Measurements from ENCODE around the gene KIDINS220.

Gene KIDINS220

GRCh38 chr2:8684540-8684877 lies 152.9 kb downstream of the KIDINS220 start:
- TF ChIP-seq CTCF (IDR thresholded peaks at IDR 0.05; ENCODE audit: insufficient read depth, low read depth, low read length, missing control alignments): no peak
- H3K4me3 ChIP-seq (ENCODE audit: low read depth, low read length): peak overlapping the region; percentile 63
- DNase-seq (ENCODE audit: low read depth): peak; percentile 62

GRCh38 chr2:8682719-8683667 lies 154.4 kb downstream of the KIDINS220 start:
- peak overlapping the region; percentile 63 for H3K4me3 ChIP-seq (ENCODE audit: low read depth, low read length)
- DNase-seq (ENCODE audit: low read depth): peak; percentile 51
- TF ChIP-seq CTCF (IDR thresholded peaks at IDR 0.05; ENCODE audit: insufficient read depth, low read depth, low read length, missing control alignments): no peak

GRCh38 chr2:8681786-8682692 lies 155.4 kb downstream of the KIDINS220 start, which contains the start of gene ID2:
Gene ID2 (plus strand): TSS chr2:8682056. CDS start chr2:8682166, 110 bp downstream.
- peak; percentile 99 for DNase-seq (ENCODE audit: low read depth)
- TF ChIP-seq CTCF (IDR thresholded peaks at IDR 0.05; ENCODE audit: insufficient read depth, low read depth, low read length, missing control alignments): no peak

GRCh38 chr2:8680822-8681760 lies 156.3 kb downstream of the KIDINS220 start:
- DNase-seq (ENCODE audit: low read depth): peak; percentile 81
- peak overlapping the region; percentile 71 for H3K4me3 ChIP-seq (ENCODE audit: low read depth, low read length)
- no peak for TF ChIP-seq CTCF (IDR thresholded peaks at IDR 0.05; ENCODE audit: insufficient read depth, low read depth, low read length, missing control alignments)

More at GRCh38 chr2:8681786-8682692, 155.4 kb downstream of the KIDINS220 start, which contains the start of gene ID2:
- peak within 1 kb of the TSS; percentile 71 for H3K4me3 ChIP-seq (ENCODE audit: low read depth, low read length)

GRCh38 chr2:8679827-8680731 lies 157.3 kb downstream of the KIDINS220 start:
- no peak for TF ChIP-seq CTCF (IDR thresholded peaks at IDR 0.05; ENCODE audit: insufficient read depth, low read depth, low read length, missing control alignments)
- H3K4me3 ChIP-seq (ENCODE audit: low read depth, low read length): peak overlapping the region; percentile 71
- DNase-seq (ENCODE audit: low read depth): peak; percentile 31

Data from GM12865 (cell line).